ENCODE results near the gene ULK2. TPM values are rescaled to one million over a fixed set of nuclear protein-coding genes. Genes with fewer than 3 reads are reported as not detected.

ULK2 gene
- total and polyA plus RNA-seq, 2 donors (not counting 1 experiment from before 2014, with no cell fraction given), result 2.0 to 2.9 TPM

- TF ChIP-seq, protein P1, sequence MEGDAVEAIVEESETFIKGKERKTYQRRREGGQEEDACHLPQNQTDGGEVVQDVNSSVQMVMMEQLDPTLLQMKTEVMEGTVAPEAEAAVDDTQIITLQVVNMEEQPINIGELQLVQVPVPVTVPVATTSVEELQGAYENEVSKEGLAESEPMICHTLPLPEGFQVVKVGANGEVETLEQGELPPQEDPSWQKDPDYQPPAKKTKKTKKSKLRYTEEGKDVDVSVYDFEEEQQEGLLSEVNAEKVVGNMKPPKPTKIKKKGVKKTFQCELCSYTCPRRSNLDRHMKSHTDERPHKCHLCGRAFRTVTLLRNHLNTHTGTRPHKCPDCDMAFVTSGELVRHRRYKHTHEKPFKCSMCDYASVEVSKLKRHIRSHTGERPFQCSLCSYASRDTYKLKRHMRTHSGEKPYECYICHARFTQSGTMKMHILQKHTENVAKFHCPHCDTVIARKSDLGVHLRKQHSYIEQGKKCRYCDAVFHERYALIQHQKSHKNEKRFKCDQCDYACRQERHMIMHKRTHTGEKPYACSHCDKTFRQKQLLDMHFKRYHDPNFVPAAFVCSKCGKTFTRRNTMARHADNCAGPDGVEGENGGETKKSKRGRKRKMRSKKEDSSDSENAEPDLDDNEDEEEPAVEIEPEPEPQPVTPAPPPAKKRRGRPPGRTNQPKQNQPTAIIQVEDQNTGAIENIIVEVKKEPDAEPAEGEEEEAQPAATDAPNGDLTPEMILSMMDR (IDR thresholded peaks at IDR 0.05), result no peak
- TF ChIP-seq EZH2 (IDR thresholded peaks at IDR 0.05; ENCODE audit: borderline replicate concordance, insufficient read depth, low read depth, low read length, poor library complexity, severe bottlenecking), result no peak
- no peak overlapping the region for H3K4me3 Mint-ChIP-seq
- no peaks in the 10 kb centered on the region for H3K27me3 ChIP-seq (replicated peaks in 1 of 4; ENCODE audit: control extremely low read depth in 1 of 4, control insufficient read depth in 3 of 4, insufficient read depth in 4 of 4, low read length in 3 of 4)
- no peak overlapping the region for H3K9ac ChIP-seq (ENCODE audit: low read length)
- no peak overlapping the region for H3K4me3 ChIP-seq (ENCODE audit: control extremely low read depth in 1 of 5, extremely low read depth in 1 of 5, insufficient read depth in 1 of 5, low read depth in 2 of 5, low read length in 4 of 5)
- POLR2A ChIA-PET, result no interaction called here
- no peaks in the 10 kb centered on the region for H4K20me1 ChIP-seq (ENCODE audit: control insufficient read depth, insufficient read depth, low read length, poor library complexity, severe bottlenecking)
- H3K27ac Mint-ChIP-seq, result no peak overlapping the region
- no peak overlapping the region for H3K4me2 ChIP-seq (replicated peaks; ENCODE audit: low read depth, low read length, poor library complexity, severe bottlenecking)
- H3K9me3 ChIP-seq (ENCODE audit: control extremely low read depth in 1 of 3, control insufficient read depth in 2 of 3, insufficient read depth in 1 of 3, low read length in 2 of 3), result no peaks in the 10 kb centered on the region
- intact Hi-C loops (cut with micrococcal nuclease), result no loop called here
- H3K36me3 ChIP-seq (replicated peaks in 1 of 2; ENCODE audit: control extremely low read depth in 1 of 2, control insufficient read depth in 1 of 2, extremely low read depth in 1 of 2, insufficient read depth in 2 of 2, low read length in 1 of 2), result peaks cover 17 to 68% of the 10 kb centered on the region in 2 experiments
- H3K9me3 Mint-ChIP-seq (ENCODE audit: insufficient read depth), result no peaks in the 10 kb centered on the region
- H3K79me2 ChIP-seq (ENCODE audit: control insufficient read depth, insufficient read depth, low read length), result no peaks in the 10 kb centered on the region
- DNase-seq (no peak), ATAC-seq (ENCODE audit: low read depth) (no peak)
- CTCF ChIA-PET, result no interaction called here
- H3K4me1 ChIP-seq (ENCODE audit: control insufficient read depth in 2 of 2, insufficient read depth in 2 of 2, low read length in 2 of 2), result no peaks in the 10 kb centered on the region
- no peak overlapping the region for H3K27ac ChIP-seq (ENCODE audit: low read length in 2 of 2)
- 93% methylated on average over 2 of the region's 2 CpGs for WGBS (ENCODE audit: insufficient coverage)
- H3K27me3 Mint-ChIP-seq, result no peaks in the 10 kb centered on the region
- no peaks in the 10 kb centered on the region for H3K4me1 Mint-ChIP-seq
- H2AFZ ChIP-seq (ENCODE audit: insufficient read depth, low read depth, low read length, poor library complexity, severe bottlenecking), result no peak overlapping the region
Measured at GRCh38 chr17:19911033-19911432, 43.3 kb upstream of the ULK2 start.

- Histone ChIP-seq H3K27me3 (replicated peaks in 1 of 4; ENCODE audit: control extremely low read depth in 1 of 4, control insufficient read depth in 3 of 4, insufficient read depth in 4 of 4, low read length in 3 of 4) (no peaks in the 10 kb centered on the region), H3K4me2 (replicated peaks; ENCODE audit: low read depth, low read length, poor library complexity, severe bottlenecking) (no peak overlapping the region), H2AFZ (ENCODE audit: insufficient read depth, low read depth, low read length, poor library complexity, severe bottlenecking) (no peak overlapping the region), H3K4me1 (ENCODE audit: control insufficient read depth in 2 of 2, insufficient read depth in 2 of 2, low read length in 2 of 2) (no peaks in the 10 kb centered on the region), H3K79me2 (ENCODE audit: control insufficient read depth, insufficient read depth, low read length) (no peaks in the 10 kb centered on the region), H3K9me3 (ENCODE audit: control extremely low read depth in 1 of 3, control insufficient read depth in 2 of 3, insufficient read depth in 1 of 3, low read length in 2 of 3) (no peaks in the 10 kb centered on the region), H3K9ac (ENCODE audit: low read length) (no peak overlapping the region), H3K4me3 (ENCODE audit: control extremely low read depth in 1 of 5, extremely low read depth in 1 of 5, insufficient read depth in 1 of 5, low read depth in 2 of 5, low read length in 4 of 5) (no peak overlapping the region), H3K36me3 (replicated peaks in 1 of 2; ENCODE audit: control extremely low read depth in 1 of 2, control insufficient read depth in 1 of 2, extremely low read depth in 1 of 2, insufficient read depth in 2 of 2, low read length in 1 of 2) (peaks cover 15 to 64% of the 10 kb centered on the region in 2 experiments), H4K20me1 (ENCODE audit: control insufficient read depth, insufficient read depth, low read length, poor library complexity, severe bottlenecking) (no peaks in the 10 kb centered on the region), H3K27ac (ENCODE audit: low read length in 2 of 2) (no peak overlapping the region)
- ChIA-PET POLR2A (no interaction called here), CTCF (no interaction called here)
- TF ChIP-seq, protein P1 (IDR thresholded peaks at IDR 0.05), result no peak
- TF ChIP-seq EZH2 (IDR thresholded peaks at IDR 0.05; ENCODE audit: borderline replicate concordance, insufficient read depth, low read depth, low read length, poor library complexity, severe bottlenecking), result no peak
- Mint-ChIP-seq H3K4me3 (no peak overlapping the region), H3K9me3 (ENCODE audit: insufficient read depth) (no peaks in the 10 kb centered on the region), H3K27me3 (no peaks in the 10 kb centered on the region), H3K4me1 (no peaks in the 10 kb centered on the region), H3K27ac (no peak overlapping the region)
- intact Hi-C loops (cut with micrococcal nuclease), result no loop called here
- WGBS (ENCODE audit: insufficient coverage), result 98% methylated on average over 4 of the region's 6 CpGs
- DNase-seq, result no peak
- no peak for ATAC-seq (ENCODE audit: low read depth)
Measured at GRCh38 chr17:19909139-19909538, 41.4 kb upstream of the ULK2 start.

All from B cell (primary cell).